Stimulated activated CD4-positive, alpha-beta T cell treated with anti-CD3 and anti-CD28 coated beads, Interleukin-12 subunit alpha, Interleukin-12 subunit beta, amount 100 ng/mL, for 48 hours (primary cell): ENCODE measurements around the gene ABCC1.
"Not testable (repeated sequence)": the region's sequence is repeated elsewhere in the genome, so short reads cannot be mapped to it uniquely, and the experiment has no call there.

Experiments used
- DNase-seq, 3 donors: peaks; one replicate each; pipeline ENCODE4 v3.0.0-alpha.2; 2020; ENCODE audit warnings: low read depth in 2 of 3, low spot score in 1 of 3

Gene ABCC1

DNA sequence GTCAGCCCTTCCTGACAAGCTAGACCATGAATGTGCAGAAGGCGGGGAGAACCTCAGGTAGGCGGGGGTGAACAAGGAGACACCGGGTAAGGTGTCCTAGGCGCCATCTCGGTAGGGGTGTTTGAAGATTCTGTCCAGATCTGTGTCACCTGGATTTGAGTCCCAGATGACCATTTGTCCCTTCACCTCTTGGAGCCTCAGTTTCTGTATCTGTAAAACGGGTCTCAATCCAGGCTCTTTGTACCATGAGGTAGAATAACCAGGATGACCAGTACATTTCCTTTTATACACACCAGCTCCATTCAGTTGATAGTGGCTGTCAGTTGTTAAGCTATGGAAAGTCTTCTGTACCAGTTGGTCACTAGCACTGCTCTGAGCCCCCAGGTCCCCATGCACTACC, 187.2 kb downstream of the ABCC1 start:
- no peak for DNase-seq

DNA sequence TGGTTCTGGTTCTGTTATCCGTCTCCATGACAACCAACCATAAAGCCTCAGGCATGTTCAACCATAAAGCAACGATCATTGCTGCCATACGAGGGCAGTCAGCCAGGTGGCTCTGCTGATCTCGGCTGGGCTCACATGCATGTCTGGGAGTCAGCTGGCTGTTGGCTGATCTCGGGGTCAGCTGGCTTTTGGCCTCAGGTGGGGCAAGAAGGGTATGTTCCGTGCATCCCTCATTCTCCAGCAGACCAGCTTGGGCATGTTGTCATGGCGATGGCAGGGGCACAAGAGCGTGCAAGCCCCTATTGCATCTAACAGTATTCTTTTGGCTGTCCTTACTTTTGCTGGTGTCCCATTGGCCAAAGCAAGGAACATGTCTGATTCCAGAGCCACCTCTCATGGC, 187.7 kb downstream of the ABCC1 start:
- DNase-seq = no peak

DNA sequence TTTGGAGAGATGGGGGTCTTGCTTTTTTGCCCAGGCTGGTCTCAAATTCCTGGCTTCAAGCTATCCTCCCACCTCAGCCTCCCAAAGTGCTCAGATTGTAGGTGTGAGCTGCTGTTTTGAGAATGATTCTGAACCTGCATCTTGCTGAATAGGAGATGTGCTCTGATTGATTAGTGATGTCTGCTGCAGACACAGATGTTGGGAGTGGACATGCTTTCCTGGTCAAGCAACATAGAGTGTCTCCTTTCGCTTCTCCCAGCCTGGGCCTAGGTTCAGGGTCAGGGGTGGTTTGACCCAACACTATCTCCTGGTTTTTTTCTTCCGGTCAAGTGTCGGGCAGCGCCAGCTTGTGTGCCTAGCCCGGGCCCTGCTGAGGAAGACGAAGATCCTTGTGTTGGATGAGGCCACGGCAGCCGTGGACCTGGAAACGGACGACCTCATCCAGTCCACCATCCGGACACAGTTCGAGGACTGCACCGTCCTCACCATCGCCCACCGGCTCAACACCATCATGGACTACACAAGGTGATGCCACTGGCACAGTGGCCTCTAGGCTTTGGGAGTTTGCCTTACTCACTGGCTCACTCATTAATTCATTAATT, 188.7 kb downstream of the ABCC1 start:
- DNase-seq = no peak

DNA sequence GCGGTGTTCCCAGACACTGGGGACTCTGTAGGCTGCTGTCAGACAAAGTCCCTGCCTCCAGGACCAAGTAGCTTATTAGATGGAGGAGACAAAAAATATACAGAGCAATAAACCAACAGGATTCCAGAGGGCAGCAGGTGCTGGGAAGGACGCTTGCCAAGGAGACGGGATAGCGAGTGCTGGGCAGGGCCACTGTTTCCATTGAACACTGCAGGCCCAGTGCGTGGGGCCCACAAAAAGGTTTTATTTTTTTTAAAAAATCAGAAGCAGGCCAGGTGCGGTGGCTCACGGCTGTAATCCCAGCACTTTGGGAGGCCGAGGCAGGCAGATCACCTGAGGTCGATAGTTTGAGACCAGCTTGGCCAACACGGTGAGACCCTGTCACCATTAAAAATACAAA, 189.6 kb downstream of the ABCC1 start:
- DNase-seq = no peak

DNA sequence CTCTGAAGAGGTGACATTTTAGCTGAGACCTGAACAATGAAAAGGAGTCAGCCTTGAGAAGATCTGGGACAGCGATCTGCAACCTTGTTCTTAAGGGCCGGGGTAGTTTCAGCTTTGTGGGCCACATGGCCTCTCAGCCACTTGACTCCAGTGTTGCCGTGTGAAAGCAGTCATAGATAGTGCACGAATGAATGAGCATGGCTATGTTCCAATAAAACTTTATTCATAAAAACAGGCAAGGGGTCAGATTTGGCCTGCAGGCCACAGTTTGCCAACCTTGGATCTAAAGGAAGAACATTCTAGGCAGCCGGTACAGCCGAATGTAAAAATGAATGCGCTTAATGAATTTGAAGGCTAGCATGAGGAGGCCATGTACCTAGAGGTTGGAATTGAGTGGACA, 190.4 kb downstream of the ABCC1 start:
- no peak for DNase-seq

DNA sequence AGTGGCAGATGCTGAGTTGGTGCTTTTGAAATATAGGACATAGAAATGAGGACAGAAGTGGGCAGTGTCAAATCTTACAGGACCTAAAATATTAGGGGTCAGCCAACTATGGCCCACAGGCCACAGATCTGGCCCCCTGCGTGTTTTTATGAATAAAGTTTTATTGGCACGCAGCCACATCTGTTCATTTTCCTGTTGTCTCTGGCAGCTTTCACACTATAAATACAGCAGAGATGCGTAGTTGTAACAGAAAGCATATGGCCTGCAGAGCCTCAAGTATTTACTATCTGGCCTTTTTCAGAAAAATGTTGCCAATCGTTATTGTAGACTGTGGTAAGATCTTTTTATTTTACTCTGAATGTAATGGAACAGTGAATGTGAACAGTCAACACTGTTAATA, 191.1 kb downstream of the ABCC1 start:
- DNase-seq = no peak

DNA sequence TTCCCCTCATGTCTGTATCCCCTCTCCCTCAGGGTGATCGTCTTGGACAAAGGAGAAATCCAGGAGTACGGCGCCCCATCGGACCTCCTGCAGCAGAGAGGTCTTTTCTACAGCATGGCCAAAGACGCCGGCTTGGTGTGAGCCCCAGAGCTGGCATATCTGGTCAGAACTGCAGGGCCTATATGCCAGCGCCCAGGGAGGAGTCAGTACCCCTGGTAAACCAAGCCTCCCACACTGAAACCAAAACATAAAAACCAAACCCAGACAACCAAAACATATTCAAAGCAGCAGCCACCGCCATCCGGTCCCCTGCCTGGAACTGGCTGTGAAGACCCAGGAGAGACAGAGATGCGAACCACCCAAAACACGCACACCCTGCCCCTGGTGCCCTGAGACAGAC, 191.7 kb downstream of the ABCC1 start:
- DNase-seq = no peak

DNA sequence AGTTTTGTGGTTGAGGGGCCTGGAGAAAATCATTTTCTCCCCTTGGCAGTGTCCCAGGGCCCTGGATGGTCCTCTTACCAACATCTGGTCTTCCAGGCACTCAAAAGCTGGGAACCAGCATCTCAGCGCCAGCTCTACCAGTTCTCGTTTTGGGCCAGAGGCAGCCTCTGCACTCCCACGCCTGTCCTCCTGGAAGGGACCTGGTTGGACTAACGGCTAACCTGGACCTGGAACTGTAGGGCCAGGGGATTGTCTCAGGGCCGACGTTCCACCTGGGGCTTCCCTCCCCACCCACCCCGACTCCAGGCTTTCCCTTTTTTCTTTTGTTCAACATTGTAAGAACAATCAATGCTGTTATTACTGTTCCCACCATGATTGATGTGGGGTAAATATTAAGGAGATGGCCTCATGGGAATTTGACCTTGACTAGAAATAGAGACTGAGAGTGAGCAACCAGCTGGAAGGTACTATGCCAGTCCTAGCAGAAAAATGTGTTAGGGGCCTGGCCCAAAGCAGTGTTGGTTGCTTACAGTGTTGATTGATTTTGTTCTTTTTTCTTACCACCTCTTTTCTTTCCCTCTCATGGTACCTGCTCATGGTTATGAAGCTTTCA, 192.5 kb downstream of the ABCC1 start:
- no peak for DNase-seq

DNA sequence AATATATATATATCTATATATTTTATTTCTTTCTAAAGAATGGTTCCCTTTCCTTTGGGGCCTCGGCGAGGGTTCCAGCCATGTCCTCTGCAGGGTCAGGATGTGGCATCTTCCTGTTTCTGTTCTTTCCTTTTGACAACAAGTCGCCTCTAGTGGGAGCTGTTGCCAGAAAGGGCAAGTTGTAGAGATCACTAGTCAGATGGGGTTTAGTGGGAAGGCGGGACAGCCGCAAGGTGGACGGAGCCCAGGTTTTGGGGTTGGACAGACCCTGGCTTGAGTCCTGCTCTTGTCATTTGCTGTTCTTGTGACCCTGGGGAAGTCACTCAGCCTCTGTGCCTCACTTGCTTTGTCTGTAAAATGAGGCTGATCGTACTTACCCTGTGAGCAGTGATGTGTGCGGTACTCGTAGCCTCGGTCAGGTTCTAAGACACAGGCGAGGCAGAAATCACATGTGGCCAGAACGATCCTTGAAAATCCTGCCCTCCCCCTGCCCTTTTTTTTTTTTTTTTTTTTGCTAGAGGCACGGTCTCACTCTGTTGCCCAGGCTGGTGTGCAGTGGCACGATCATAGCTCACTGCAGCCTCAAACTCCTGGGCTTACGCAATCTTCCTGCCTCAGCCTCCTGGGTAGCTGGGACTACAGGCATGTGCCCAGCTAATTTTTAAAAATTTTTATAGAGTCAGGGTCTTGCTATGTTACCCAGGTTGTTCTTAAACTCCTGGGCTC, 193.8 kb downstream of the ABCC1 start:
- DNase-seq = no peak

DNA sequence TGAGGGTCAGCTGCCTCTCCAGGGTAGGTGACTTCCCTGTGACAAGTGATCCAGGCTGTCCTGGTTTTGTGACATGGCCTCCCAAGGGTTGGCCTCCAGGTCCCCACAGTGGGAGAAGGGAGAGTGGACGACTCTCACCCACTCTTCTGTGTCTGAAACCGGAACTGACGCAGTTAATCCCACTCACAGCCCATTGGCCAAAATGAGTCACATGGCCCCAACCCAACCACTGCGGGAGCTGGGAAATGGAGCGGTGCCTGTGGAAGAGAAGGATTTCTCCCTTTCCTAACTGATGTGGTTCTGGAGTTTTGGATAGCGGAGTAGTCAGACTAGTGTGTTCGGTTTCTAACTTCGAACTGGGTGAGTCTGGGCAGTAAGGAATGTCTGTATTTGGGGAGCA, 194.5 kb downstream of the ABCC1 start:
- DNase-seq = no peak

DNA sequence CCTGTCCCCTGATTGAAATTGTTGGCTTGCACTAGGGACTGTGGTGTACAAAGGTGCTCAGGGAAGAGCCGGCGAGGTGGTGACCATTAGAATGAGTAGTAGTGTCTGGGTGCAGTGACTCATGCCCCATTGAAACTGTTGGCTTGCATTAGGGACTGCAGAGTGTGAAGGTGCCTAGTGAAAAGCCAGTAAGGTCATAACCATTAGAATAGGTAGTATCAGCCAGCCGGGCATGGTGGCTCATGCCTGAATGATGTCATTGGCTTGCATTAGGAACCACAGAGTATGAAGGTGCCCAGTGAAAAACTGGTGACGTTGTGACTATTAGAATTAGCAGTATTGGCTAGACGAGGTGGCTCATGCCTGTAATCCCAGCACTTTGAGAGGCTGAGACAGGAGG, 195.0 kb downstream of the ABCC1 start:
- no peak for DNase-seq

DNA sequence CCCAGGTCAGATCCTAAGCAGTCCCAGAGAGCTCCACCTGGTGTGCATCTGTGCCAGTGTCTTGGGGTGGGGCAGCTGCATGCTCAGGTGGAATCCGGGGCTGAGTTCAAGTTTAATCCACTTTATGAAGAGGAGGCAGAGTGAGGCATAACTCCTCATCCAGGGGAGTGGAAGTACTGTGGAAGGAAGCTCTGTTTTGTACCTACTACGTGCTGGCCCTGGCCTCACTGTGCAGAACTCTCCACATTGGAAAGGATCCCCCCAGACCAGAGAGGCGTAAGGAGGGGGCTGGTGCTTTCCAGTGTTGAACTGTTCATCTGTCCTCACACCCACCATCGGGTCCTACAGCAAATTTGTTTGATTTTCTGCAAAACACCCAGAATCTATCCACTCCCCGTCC, 195.9 kb downstream of the ABCC1 start:
- no peak for DNase-seq

DNA sequence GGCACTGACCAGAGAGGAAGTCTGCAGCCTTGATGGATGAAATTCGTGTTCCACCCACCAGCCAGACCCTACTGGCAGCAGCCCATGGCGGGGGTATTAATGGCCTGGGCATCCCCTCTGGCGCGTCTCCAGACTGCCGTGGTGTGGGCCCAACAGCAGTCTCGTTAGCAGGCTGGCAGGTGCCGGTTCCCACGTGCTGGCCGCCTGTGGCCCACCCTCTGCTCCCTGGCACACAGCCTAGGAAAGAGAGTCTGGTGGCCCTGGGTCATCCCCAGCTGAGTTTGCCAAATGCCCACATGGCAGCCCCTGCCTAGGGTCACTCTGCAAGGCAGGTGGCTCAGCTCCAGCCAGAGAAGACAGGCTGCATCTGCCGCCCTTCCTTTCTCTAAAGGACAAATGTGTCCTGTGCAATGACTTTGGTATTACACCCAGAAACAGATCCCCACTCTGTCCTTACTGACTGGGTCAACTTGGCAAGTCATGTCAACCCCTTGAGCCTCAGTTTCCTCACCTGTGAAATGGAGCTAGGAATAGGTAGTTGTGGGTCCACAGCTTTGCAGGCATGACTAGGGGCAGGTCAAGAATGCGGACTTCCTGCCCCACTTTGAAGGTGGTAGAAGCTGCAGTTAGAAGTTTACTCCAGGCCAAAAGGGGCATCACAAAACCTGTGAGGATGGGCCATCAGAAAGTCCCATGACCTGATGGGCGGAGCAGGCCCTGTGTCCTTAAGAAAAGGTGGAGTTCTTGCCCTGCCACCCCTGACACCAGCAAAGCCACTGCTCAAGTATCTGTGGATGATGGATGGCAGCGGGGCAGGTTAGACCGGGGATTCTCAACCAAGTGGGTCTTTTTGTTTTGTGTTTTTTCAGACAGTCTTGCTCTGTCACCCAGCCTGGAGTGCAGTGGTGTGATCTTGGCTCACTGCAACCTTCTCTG, 197.2 kb downstream of the ABCC1 start:
- no peak for DNase-seq

DNA sequence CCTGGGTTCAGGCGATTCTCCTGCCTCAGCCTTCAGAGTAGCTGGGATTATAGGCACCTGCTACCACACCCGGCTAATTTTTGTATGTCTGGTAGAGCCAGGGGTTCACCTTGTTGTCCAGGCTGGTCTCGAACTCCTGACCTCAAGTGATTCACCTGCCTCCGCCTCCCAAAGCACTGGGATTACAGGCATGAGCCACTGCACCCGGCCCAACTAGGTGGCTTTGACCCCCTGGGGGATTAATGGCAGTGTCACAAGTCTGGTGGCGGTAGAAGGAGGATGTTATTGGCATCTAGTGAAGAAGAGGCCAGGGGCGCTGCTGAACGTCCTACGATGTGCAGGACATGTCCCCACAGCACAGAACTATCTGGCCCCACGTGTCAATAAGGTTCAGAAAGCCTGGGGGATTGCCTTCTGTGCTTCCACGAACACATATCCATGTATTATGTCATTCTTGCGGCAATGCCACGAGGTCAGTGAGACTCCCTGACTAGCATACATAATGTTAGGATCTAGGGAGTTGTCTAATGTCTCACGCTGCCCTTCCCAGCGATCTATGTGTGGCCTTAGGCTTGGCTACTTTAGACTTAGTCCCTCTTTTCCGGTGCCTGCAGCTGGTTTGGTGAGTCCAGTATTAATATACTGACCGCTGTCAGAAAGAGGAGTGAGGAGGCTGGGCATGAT, 198.0 kb downstream of the ABCC1 start:
- DNase-seq = no peak

DNA sequence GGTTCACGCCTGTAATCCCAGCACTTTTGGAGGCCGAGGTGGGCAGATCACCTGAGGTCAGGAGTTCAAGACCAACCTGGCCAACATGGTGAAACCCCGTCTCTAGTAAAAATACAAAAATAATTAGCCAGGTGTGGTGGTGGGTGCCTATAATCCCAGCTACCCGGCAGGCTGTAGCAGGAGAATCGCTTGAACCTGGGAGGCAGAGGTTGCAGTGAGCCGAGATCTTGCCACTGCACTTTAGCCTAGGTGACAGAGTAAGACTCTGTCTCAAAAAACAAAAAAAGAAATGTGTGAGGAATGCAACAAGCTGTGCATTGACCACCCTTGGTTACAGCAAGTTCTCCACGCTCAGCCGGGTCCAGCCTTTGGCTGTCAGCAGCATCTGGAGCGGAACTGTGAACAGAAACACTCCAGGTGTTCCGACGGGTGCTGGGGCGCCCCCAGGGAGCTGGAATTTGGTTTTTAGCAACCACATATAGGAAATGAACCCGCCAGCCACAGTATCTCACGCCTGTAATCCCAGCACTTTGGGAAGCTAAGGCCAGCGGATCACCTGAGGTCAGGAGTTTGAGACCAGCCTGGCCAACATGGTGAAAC, 198.7 kb downstream of the ABCC1 start:
- not testable (repeated sequence) for DNase-seq

DNA sequence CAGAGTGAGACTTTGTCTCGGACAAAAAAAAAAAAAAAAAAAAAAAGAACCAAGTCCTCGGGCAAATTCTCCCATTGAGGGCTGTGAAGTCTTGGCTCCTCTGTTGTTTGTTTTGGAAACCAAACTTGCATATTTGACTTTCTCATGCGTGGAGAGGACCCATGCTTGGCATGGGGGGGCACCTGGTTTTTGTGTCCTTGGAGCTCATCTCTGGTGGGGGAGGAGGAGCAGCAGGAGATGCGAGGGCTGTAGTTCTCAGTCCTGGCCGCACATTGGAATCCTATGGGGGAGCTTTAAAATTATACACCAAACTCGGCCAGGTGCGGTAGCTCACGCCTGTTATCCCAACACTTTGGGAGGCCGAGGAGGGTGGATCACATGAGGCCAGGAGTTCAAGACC, 199.3 kb downstream of the ABCC1 start:
- no peak for DNase-seq

DNA sequence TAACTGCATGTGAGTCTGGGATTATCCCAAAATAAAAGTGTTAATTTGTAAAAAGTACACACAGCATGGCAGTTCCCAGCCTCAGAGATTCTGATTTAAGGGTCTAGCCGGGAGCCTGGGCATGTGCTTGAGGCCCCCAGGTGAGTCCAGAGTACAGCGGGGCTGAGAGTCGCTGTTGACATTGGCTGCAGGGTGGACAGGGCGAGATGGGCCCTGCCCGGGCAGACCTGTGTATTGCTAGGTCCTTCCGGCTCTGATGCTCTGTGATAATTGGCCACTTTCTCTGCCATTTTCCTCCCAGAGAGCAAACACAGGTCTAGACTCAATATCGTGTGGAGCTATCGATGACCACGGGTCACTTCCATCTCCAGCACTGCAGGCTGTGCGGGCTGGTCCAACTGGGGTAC, 200.3 kb downstream of the ABCC1 start:
- DNase-seq = no peak

DNA sequence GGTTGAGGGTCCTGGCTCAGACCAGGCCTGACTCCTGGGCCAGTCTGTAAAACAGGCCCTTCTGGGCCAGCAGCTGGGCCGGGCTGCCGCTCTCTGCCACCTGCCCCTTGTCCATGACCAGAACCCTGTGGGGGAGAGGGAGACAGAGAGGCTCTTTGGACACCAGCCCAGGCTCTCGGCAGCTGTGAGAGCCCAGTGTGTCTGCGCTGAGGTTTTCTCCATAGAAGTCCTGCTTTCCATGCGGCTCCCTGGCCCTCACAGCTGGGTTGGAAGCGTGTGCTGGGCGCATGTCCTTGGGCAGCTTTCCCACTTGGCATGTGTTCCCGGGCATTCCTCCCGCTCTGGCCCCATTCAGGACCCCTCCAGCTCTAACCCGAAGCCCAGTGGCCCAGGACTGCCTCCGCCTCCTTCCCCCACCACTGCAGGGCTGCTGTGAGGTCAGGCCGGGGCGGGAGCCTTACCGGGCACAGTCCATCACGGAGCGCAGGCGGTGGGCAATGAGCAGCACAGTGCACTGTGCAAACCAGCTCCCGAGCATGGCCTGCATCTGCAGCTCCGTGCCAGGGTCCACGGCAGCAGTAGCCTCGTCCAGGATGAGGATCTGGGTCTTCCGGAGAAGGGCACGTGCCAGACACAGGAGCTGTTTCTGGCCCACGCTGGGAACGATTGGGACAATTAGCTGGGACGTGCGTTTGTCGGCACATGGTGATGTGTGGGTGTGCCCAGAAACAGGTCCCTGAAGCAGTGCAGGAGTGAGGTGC, 200.9 kb downstream of the ABCC1 start:
- no peak for DNase-seq

DNA sequence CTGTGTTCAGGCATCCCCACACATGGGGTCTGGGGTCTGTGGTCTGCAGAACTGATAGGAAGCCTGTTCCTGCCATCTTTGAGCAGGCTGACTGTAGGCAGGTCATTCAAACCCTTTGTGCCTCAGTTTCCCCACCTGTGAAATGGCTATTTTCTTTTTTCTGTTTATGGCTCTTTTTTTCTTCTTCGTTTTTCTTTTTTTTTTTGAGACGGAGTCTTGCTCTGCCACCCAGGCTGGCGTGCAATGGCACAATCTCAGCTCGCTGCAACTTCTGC, 201.4 kb downstream of the ABCC1 start:
- no peak for DNase-seq

DNA sequence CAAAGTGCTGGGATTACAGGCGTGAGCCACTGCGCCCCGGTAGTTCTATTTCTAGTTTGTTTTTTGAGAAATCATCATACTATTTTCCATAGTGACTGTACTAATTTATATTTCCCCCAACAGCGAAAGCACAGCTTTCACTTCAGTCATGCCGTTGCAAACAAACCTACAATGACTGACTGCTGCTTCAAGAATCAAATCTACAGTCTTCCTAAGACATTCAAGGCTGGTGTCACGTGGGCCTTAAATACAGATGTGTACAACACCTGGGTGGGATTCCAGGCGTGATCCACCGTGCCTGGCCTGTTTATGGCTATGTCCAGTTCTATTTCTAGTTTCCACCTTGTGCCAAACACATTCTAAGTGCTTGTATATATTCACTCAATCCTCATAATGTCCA, 201.9 kb downstream of the ABCC1 start:
- DNase-seq = no peak
